Left ventricle myocardium superior (tissue), 1 donor: ENCODE data around the gene SMIM24. TPM values are rescaled to one million over a fixed set of nuclear protein-coding genes. Genes with fewer than 3 reads are reported as not detected.
A peak's percentile ranks its signal among the peaks of the same experiment; 100 is the strongest.
"Not testable (repeated sequence)": the region's sequence is repeated elsewhere in the genome, so short reads cannot be mapped to it uniquely, and the experiment has no call there.

Experiments
- ATAC-seq: fragments of 200-7000 bp; cut with Tn5 transposase; one replicate; pipeline ENCODE4 v1.9.1; 2020; ENCODE audit warnings: mild to moderate bottlenecking, moderate library complexity
- DNase-seq: peaks from one replicate; pipeline ENCODE4 v3.0.0-alpha.2; 2020
- intact Hi-C: fragments of 100-400 bp; cut with micrococcal nuclease; formaldehyde crosslinking; loops from one replicate; pipeline ENCODE4 v1.11.0; 2022
- total RNA-seq: library from RNA; stranded (reverse); fragmentation: NEBNext Ultra II Directional; extraction: Animal tissue kit (Norgen Biotek cat#: 25700); gene quantifications from one replicate; pipeline ENCODE4 v1.2.1, GENCODE V29; 2021
- donor health status: DM: no; HTN: yes; CAD: no; lungs with severe emphysema.

SMIM24 gene
- total RNA-seq, 1 donor from 2014 or later = not detected

DNA sequence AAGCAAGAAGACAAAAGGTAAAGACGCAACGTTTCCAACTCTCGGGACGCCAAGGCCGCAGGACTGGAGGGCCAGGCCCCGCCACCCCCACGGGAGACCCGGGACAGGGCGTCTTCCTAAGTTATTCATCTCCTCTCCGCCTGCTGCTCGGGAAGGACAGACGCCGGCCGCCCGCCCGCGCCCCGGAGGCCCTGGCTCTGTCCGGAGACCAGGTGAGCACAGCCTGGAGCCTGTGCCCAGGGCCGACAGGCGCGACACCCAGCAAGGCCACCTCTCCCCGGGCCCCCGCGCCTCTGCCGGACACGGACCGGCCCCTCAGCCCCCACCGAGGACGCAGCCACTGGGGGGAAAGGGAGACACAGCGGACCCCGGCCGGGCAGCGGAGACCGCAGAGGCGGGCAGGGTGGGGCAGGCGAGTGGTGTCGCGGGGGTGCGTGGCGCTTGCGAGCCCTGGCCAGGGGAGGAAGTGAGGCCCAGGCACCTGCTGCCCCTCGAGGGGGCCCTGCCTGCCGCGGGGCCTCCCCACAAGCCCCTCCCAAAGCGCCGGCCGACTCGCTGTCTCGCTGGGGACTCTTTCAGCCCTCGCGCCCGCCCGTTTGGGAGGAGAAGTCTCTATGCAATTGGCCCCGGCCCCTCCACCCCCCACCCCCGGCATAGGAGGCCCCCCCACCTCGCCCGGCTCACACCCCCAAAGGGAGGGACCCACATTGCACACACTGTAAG lies 17.2 kb downstream of the SMIM24 start:
- intact Hi-C loops = no loop called here
- DNase-seq = no peak
- ATAC-seq = no peak

DNA sequence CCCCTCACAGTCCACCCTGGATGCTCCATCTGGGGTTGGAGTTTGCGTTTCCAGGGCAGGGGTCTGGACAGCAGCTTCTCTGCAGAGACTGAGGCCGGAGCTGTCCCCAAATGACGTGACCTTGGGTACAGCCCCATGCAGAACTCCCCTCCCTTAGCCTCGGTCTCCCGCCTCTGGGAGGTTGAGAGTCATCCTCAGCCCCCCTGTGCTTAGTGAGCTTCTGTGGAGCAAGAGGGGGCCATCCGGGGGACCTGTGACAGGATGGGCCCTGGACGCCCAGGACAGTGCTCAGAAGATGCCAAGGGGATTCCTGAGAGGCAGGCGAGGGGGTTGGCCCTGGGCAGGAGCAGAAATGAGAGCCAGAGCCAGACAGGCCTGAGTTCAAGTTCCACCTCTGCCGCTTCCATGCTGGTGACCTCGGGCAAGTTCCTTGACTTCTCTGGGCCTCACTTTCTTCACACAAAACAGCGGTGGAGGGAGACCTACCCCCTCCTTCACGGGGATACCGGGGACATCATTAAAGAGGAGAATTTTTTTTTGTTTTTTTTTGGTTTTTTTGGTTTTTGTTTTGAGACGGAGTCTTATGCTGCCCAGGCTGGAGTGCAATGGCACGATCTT lies 20.3 kb downstream of the SMIM24 start:
- intact Hi-C loops = no loop called here
- no peak for ATAC-seq

DNA sequence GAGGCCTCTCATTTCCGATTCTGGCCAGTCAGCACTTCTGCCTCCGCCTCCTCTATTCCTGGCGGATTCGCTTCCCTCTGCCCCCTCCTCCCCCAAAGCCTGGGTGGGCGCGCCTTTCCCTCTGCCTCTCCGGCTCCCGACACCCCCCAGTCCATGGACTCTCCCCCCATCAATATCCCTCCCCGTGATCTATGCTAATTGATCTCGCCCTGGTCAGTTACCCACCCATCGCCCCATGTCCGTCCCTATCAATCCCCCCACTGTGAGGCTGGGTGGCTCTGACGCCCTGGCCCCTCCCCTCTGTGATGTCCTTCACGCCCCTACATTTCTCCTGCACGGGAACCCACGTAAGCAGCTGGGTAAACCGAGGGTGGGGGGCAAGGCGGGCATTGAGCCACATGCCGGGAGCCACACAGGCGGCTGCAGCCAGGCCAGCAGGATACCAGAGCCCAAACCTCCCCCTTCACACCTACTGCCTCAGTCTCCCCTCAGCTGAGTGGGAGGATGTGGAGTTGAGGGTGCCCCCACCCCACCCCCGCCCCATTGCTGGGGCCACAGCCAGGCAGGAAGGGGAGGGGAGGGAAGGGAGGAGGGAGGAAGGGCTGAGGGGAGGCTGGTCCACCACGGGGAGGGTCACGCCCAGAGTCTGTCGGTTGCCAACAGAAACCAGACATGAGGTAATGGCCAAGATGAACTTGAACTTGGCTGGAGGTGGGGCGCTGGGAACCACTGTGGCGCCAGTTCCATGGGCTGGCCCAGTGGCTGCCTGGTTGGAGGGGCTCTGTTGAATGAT lies 21.0 kb downstream of the SMIM24 start:
- ATAC-seq = peak; percentile 88
- intact Hi-C loops = no loop called here
- DNase-seq = peak; percentile 90

More for the DNA sequence above, 20.3 kb downstream of the SMIM24 start:
- no peak for DNase-seq

DNA sequence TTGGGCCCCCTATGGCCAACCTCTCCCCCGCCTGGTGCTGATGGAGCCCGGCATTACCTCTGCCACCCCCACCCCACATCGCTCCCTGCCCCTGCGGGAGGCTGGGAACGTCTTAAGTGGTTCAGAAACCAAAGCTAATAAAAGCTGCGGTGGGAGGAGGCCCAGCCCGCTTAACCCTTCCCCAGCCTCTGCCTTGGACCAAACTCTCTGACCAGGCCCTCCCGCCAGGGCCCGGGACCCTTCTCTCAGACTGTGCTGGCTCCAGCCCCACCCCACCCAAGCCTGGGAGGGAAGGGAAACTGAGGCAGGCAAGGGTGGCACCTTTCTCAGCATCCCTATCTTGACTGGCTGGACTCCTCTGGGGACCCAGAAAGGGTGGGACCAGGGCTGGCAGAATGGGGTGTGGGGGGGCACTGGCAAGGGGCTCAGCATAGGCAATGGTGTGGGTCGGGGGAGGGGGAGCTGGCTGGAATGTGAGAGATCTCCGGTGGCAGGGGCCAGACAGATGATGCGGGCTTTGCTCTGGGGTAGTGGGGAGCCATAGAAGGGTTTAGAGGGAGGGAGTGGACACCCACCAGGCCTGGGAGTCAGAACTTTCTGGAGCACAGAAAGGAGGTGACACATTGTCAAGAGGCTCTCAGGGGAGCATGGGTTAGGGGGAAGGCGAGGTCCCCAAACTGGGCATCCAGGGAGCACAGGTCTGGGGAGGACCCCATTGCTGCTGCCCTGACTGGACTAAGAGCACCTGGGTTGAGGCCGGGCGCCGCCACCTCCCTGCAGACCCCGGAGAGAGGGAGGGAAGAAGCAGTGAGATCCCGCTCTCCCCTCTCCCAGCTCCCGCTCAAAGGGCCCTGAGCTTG lies 21.9 kb downstream of the SMIM24 start:
- DNase-seq = no peak
- intact Hi-C loops = no loop called here
- ATAC-seq = peak; percentile 52

DNA sequence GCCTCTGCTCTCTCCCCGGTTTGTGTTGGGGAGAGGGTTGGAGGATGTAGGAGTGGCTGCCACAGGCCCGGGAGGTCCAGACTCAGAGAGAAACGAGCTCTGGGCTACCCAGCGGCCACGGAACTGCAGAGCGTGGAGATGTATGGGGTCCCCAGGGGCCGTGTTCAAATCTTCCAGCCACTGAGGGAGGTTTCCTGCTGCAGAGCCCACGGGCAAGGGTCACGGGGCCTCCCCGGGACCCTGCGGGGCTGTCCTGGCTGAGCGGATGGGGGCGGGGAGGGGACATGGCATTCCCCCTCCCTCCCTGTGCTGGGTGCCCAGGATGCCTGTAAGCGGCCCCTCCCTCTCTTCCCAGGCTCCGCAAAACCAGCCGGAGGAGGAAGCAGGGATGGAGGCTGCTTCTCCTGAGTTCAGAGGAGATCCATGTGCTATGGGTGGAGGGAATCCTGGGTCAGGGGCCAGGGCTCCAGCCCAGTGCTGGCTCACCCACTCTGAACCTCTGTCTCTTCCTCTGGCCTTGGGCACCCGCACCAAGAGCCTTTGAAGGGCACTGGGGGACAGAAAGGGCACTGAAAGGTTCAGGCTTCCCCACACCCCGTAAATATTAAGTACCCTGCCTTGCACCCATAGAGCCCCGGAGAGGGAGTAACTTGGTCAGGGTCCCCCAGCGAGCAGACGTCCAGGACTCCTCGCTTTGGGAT lies 22.6 kb downstream of the SMIM24 start:
- DNase-seq (no peak), ATAC-seq (peak; percentile 3)
- intact Hi-C loops = no loop called here

DNA sequence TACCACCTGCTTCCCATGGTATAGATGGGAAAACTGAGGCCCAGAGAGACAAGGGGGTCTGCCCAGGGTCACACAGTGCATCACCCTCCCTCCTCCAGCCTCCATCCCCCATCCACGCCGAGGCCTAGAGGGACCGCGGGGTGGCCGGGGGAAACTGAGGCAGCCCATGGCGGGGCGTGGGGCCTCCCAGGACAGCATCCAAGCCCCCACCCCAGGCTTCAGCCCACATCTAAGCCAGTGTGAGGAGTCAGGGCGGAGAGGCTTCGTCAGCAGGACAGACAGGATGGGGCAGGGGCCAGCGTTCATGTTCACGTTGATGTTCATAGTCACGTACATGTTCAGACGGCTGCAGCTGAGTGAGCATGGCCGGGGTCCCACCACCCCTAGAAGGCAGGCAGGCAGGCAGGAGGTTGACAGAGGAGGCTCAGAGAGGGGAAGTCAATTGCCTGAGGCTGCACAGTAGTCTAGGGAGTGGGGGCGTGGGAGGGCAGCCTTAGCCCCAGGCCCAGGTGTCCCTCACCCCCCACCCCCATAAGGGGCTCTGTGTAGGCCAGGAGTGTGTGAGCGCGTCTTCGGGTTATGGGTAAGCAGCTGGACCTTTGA lies 23.3 kb downstream of the SMIM24 start:
- ATAC-seq (no peak), DNase-seq (no peak)
- intact Hi-C loops = no loop called here

DNA sequence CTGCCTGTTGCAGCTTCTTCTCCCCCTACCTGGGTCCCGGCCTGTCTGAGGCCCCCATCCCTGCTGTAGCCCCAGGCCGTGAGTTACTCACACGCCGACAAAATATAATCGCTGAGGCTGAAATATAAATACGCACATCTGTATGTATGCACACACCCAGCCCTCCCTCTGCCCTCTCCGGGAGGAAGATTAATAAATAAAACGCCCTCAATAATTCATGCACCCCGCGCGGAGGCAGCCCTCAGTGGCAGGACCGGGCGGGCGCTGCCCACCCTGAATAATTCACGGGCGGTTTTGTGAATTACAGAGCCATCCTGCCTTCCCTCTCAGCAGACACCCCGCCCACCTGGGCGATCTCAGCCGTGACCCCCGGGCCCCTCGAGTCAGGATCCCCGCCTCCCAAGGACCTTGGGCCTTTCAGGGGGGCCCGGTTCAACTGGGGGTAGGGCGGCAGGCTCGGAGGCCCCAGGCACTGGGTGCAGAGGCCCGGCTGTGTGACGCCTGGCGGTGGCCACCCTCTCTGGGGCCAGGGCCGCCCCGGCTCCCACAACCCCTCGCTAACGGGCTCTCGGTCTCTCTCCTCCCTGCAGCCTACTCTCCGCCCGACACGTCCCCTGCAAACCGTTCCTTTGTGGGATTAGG lies 24.2 kb downstream of the SMIM24 start:
- intact Hi-C loops = no loop called here
- ATAC-seq = no peak
- DNase-seq = no peak

DNA sequence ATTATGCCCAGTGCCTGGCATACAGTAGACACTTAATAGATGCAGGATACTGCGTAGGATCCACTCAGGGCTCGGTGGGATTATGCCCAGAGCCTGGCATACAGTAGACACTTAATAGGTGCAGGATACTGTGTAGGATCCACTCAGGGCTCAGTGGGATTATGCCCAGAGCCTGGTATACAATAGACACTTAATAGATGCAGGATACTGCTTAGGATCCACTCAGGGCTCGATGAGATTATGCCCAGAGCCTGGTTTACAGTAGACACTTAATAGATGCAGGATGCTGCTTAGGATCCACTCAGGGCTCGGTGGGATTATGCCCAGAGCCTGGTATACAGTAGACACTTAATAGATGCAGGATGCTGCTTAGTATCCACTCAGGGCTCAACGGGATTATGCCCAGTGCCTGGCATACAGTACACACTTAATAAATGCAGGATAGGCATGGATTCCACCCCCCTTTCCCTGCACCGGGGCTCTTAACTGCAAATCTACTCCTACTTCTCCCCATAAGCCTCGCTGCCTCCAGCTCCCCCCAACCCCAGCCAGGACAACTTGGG lies 24.9 kb downstream of the SMIM24 start:
- intact Hi-C loops = no loop called here
- ATAC-seq (no peak), DNase-seq (no peak)

DNA sequence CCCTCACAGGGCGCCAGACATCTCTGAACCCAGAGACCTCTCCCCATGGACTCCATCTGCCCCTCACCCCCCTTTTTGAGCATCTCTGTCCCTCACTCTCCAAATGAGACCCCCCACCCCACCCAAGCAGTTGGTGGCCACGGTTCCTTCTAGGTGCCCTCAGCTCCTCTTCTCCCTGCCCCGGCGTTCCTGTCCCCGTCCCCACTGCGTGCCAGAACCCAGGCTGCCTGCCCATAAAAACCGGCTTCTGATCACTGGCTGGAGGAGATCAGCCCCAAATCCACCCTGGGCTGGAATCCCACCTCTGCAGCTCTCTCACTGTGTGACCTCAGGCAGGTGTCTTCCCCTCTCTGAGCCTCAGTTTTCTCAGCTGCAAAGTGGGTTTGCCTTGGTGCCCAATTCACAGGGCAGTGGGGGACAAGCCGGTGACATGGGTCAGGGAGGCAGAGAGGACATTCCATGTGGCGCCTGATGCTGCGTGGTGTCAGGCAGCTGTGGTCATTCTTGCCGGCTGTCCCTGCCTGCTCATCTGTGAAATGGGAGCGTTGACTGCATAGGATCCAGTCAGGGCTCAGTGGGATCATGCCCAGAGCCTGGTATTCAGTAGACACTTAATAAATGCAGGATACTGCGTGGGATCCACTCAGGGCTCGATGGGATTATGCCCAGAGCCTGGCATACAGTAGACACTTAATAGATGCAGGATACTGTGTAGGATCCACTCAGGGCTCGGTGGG lies 25.5 kb downstream of the SMIM24 start:
- ATAC-seq = no peak
- no peak for DNase-seq
- intact Hi-C loops = no loop called here

DNA sequence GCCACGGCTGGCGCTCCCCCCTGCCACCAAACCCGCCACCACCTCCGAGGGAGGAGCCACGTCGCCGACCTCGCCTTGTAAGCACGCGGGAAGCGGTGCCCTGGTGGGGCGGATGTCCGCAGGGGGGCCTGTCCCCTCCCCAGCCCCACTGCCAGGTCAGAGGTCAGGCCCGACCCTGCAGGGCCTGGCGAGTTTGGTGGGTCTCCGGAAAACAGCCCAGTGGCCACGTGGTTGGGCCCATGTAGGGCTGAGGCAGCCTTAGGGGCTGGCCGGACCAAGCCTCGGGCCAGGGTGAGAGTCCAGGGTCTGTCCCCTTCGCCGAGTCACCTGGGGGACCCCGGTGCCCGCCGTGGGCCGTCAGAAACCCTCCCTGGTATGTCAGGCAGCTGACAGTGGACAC lies 26.5 kb downstream of the SMIM24 start:
- intact Hi-C loops = no loop called here
- ATAC-seq (no peak), DNase-seq (no peak)

DNA sequence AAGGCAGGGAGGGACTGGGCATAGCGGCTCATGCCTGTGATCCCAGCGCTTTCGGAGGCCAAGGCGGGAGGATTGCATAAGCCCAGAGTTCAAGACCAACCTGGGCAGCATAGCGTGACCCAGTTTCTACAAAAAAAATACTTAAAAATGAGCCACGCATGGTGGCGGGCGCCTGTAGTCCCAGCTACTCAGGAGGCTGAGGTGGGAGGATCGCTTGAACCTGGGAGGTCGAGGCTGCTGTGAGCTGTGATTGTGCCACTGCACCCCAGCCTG lies 27.4 kb downstream of the SMIM24 start:
- DNase-seq, intact Hi-C loops, ATAC-seq: not testable (repeated sequence)

DNA sequence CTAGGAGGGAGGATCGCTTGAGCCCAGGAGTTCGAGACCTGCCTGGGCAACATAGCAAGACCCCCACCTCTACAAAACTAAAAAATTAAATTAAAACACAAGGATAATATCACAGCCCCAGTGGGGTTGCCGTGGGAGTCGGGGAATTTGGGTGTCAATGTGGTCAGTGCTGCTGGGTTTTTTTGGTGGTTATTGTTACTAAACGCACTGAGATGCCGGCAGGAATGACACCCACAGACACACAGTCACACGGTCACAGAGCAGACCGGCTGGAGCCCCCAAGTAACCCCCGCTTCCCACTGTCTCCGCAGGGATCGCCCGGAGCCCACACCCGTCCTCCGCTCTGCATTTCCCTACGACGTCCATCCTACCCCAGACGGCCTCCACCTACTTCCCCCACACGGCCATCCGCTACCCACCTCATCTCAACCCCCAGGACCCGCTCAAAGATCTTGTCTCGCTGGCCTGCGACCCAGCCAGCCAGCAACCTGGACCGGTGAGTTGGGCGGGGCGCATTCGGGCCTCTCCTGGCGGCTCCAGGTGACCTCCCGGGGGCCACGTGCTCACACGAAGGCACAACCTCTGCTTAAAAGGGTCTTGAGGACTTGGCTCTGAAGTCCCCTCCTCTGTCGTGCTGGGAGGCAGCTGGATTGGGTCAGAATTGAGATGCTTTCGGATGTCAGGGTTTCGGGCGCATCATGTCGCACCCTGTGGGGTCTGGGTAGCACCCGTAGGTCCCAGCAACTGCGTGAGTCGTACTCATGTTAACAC lies 28.0 kb downstream of the SMIM24 start:
- DNase-seq (no peak), ATAC-seq (no peak)
- intact Hi-C loops = no loop called here

DNA sequence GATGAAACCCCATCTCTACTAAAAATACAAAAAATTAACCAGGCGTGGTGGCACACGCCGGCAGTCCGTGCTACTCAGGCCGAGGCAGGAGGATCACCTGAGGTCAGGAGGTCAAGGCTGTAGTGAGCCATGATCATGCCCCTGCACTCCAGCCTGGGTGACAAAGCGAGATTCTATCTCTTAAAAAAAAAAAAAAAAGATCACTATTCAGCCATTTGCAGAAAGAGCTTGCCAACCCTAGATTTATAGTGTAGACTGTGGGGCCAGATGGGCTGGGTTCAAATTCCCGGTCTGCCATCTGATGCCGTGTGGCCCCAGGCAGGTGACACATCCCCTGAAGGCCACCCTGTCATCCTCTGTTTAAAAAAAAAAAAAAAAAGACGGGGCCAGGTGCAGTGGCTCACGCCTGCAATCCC lies 28.9 kb downstream of the SMIM24 start:
- DNase-seq = no peak
- ATAC-seq = peak; percentile 3
- intact Hi-C loops = no loop called here

DNA sequence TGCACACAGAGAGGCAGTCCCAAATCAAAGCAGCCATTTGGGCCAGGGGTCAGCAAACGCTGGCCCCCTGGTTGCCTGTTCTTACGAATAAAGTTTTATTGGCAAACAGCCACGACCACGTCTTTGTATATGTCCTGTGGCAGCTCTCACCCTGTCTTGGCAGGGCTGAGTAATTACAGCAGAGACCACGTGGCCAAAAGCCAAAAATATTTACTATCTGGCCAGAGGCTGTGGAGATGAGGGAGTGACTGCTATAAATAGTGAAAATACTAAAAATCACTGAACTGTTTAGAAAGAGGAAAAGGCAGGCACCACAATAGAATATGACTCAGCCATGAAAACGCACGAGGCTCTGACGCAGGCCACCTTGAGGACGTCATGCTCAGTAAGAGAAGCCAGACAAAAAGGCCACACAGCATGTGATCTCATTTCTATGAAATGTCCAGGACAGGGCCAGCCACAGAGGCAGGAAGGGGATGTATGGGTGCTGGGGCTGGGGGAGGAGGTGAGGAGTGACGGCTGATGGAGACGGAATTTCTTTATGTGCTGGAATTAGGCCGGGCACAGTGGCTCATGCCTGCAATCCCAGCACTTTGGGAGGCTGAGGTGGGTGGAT lies 29.4 kb downstream of the SMIM24 start:
- DNase-seq = peak; percentile 73
- intact Hi-C loops = no loop called here
- peak; percentile 86 for ATAC-seq

DNA sequence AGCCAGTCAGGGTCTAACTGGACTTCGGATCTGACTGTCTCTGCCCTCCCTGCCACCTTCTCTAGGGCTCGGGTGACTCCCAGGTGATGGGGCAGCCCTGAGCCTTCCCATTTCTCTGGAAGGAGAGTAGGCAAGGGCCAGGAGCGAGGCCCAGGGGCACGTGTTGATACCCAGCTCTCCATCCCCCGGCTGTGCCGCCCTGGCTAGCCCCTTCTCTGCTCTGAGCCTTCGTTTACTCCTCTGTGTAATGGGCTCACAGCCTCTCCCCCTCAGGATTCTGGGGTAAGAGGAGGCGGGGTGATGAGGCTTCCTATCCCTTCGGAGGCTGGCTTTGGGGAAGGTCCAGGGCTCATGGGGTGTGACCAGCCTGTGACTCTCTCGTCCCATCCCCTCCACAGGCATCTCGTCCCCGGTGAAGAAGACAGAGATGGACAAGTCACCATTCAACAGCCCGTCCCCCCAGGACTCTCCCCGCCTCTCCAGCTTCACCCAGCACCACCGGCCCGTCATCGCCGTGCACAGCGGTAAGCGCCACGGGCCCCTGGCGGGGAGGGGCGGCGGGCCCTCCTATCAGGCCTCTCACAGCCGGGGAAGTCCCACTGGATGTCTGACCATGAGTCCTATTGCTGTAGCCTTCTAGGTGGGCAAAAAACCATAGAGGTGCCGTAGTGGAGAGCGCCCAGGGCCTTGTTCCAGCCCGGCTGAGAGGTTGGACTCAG lies 31.6 kb downstream of the SMIM24 start:
- ATAC-seq (no peak), DNase-seq (no peak)
- intact Hi-C loops = no loop called here
